GM19239 (cell line): ENCODE results near the gene BNC2.

Source experiments
- DNase-seq: peaks from one replicate; pipeline ENCODE4 v3.0.0; 2011; ENCODE audit warnings: low spot score; ENCODE audit not compliant: insufficient read length
- FAIRE-seq: peaks from 2 replicates; lab custom pipeline; 2011; peaks lifted over from hg19 to GRCh38; lab: Jason Lieb, UNC

The BNC2 gene

GRCh38 chr9:16532681-16533450 lies 337.6 kb downstream of the BNC2 start:
- FAIRE-seq (no peak), DNase-seq (no peak)

GRCh38 chr9:16532272-16532671 lies 338.2 kb downstream of the BNC2 start:
- DNase-seq: no peak
- FAIRE-seq: no peak

- FAIRE-seq (no peak), DNase-seq (no peak)
These were observed 339.5 kb downstream of the BNC2 start for GRCh38 chr9:16530669-16531642.

- DNase-seq (no peak), FAIRE-seq (no peak)
These were observed 342.9 kb downstream of the BNC2 start for GRCh38 chr9:16527573-16527972.

- DNase-seq: no peak
- FAIRE-seq: no peak
These were observed 344.1 kb downstream of the BNC2 start for GRCh38 chr9:16526380-16526779.

GRCh38 chr9:16524823-16525222 lies 345.6 kb downstream of the BNC2 start:
- DNase-seq: no peak
- no peak for FAIRE-seq

- FAIRE-seq (no peak), DNase-seq (no peak)
These were observed 346.4 kb downstream of the BNC2 start for GRCh38 chr9:16524078-16524477.

GRCh38 chr9:16521868-16522411 lies 348.5 kb downstream of the BNC2 start:
- no peak for DNase-seq
- no peak for FAIRE-seq

GRCh38 chr9:16519001-16519400 lies 351.5 kb downstream of the BNC2 start:
- FAIRE-seq (no peak), DNase-seq (no peak)

GRCh38 chr9:16516891-16517290 lies 353.6 kb downstream of the BNC2 start:
- no peak for DNase-seq

GRCh38 chr9:16515879-16516301 lies 354.6 kb downstream of the BNC2 start:
- no peak for DNase-seq
- no peak for FAIRE-seq

More at GRCh38 chr9:16516891-16517290, 353.6 kb downstream of the BNC2 start:
- no peak for FAIRE-seq

GRCh38 chr9:16515207-16515606 lies 355.3 kb downstream of the BNC2 start:
- FAIRE-seq (no peak), DNase-seq (no peak)

- FAIRE-seq (no peak), DNase-seq (no peak)
These were observed 356.3 kb downstream of the BNC2 start for GRCh38 chr9:16514131-16514530.

- no peak for DNase-seq
- no peak for FAIRE-seq
These were observed 358.2 kb downstream of the BNC2 start for GRCh38 chr9:16512281-16512680.

GRCh38 chr9:16510482-16510881 lies 360.0 kb downstream of the BNC2 start:
- DNase-seq (no peak), FAIRE-seq (no peak)

- DNase-seq (no peak), FAIRE-seq (no peak)
These were observed 360.5 kb downstream of the BNC2 start for GRCh38 chr9:16509997-16510396.

GRCh38 chr9:16505199-16505598 lies 365.3 kb downstream of the BNC2 start:
- FAIRE-seq (no peak), DNase-seq (no peak)

- DNase-seq (no peak), FAIRE-seq (no peak)
These were observed 368.7 kb downstream of the BNC2 start for GRCh38 chr9:16501726-16502125.

GRCh38 chr9:16501141-16501540 lies 369.3 kb downstream of the BNC2 start:
- DNase-seq: no peak
- FAIRE-seq: no peak

- no peak for FAIRE-seq
- no peak for DNase-seq
These were observed 370.1 kb downstream of the BNC2 start for GRCh38 chr9:16500386-16500785.

GRCh38 chr9:16499892-16500291 lies 370.6 kb downstream of the BNC2 start:
- FAIRE-seq (no peak), DNase-seq (no peak)
